Parathyroid adenoma (tissue), 2 donors: Measurements from ENCODE around the gene RASL12.
"Not testable (repeated sequence)": the region's sequence is repeated elsewhere in the genome, so short reads cannot be mapped to it uniquely, and the experiment has no call there.

Experiments
- H2AFZ ChIP-seq: fragments of 300-600 bp; sonication (generic); one replicate; pipeline ENCODE4 v1.7.0; 2017; ENCODE audit warnings: antibody characterized with exemption, mild to moderate bottlenecking
- H3K27ac ChIP-seq: fragments of 300-600 bp; sonication (generic); one replicate; pipeline ENCODE4 v1.7.0; 2017
- H3K27me3 ChIP-seq: fragments of 300-600 bp; sonication (generic); one replicate; pipeline ENCODE4 v1.7.0; 2017; ENCODE audit warnings: low read length; ENCODE audit not compliant: control insufficient read depth, insufficient read depth
- H3K36me3 ChIP-seq: fragments of 300-600 bp; sonication (generic); one replicate; pipeline ENCODE4 v1.7.0; 2017; ENCODE audit warnings: low read length; ENCODE audit not compliant: control insufficient read depth, insufficient read depth
- H3K4me1 ChIP-seq: fragments of 300-600 bp; sonication (generic); one replicate; pipeline ENCODE4 v1.7.0; 2017; ENCODE audit warnings: control low read depth
- H3K4me2 ChIP-seq: fragments of 300-600 bp; sonication (generic); one replicate; pipeline ENCODE4 v1.7.0; 2017; ENCODE audit warnings: low read length
- H3K4me3 ChIP-seq: fragments of 300-600 bp; sonication (generic); one replicate; pipeline ENCODE4 v1.7.0; 2017; ENCODE audit warnings: low read depth, low read length
- H3K79me2 ChIP-seq: fragments of 300-600 bp; sonication (generic); one replicate; pipeline ENCODE4 v1.7.0; 2017; ENCODE audit warnings: control low read depth
- H3K9ac ChIP-seq: fragments of 300-600 bp; sonication (generic); one replicate; pipeline ENCODE4 v1.7.0; 2017; ENCODE audit warnings: mild to moderate bottlenecking
- H3K9me3 ChIP-seq: fragments of 300-600 bp; sonication (generic); one replicate; pipeline ENCODE4 v1.7.0; 2017; ENCODE audit warnings: low read length; ENCODE audit not compliant: control insufficient read depth
- CTCF ChIP-seq: fragments of 300-600 bp; sonication (generic); IDR thresholded peaks from one replicate; pipeline ENCODE4 v1.7.0; 2017; ENCODE audit warnings: antibody characterized with exemption, mild to moderate bottlenecking
- donor health status: primary hyperparathyroidism.

The RASL12 gene

GRCh38 chr15:65076486-65077290, 8.9 kb upstream of the RASL12 start, which contains the start of gene KBTBD13:
Gene KBTBD13 (plus strand): TSS chr15:65076746. CDS start chr15:65076816, 70 bp downstream.
- Histone ChIP-seq H3K4me2 (no peak within 1 kb of the TSS), H3K4me1 (no peaks in the 10 kb centered on the region), H3K9me3 (no peaks in the 10 kb centered on the region), H3K4me3 (no peak within 1 kb of the TSS), H3K36me3 (no peaks in the 10 kb centered on the region), H3K27me3 (no peaks in the 10 kb centered on the region), H3K79me2 (no peaks in the 10 kb centered on the region), H2AFZ (no peak within 1 kb of the TSS), H3K27ac (no peak within 1 kb of the TSS), H3K9ac (no peak within 1 kb of the TSS)
- no peak for TF ChIP-seq CTCF

DNA sequence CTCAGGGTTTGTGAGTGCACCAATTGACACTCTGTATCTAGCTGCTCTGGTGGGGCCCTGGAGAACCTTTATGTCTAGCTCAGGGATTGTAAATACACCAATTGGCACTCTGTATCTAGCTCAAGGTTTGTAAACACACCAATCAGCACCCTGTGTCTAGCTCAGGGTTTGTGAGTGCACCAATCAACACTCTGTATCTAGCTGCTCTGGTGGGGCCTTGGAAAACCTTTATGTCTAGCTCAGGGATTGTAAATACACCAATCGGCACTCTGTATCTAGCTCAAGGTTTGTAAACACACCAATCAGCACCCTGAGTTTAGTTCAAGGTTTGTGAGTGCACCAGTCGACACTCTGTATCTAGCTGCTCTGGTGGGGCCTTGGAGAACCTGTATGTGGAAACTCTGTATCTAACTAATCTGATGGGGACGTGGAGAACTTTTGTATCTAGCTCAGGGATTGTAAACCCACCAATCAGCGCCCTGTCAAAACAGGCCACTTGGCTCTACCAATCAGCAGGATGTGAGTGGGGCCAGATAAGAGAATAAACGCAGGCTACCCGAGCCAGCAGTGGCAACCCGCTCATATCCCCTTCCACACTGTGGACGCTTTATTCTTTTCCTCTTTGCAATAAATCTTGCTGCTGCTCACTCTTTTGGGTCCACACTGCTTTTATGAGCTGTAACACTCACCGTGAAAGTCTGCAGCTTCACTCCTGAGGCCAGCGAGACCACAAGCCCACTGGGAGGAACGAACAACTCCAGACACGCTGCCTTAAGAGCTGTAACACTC, 8.0 kb upstream of the RASL12 start:
- H3K4me2 ChIP-seq, H3K36me3 ChIP-seq, H3K27ac ChIP-seq, H3K4me3 ChIP-seq, H3K79me2 ChIP-seq, H3K9me3 ChIP-seq, H2AFZ ChIP-seq, H3K9ac ChIP-seq, H3K4me1 ChIP-seq, H3K27me3 ChIP-seq: not testable (repeated sequence)

- H3K4me3 ChIP-seq, H3K4me1 ChIP-seq, H3K36me3 ChIP-seq, H3K9me3 ChIP-seq, H3K9ac ChIP-seq, H3K4me2 ChIP-seq, H3K27ac ChIP-seq, H3K79me2 ChIP-seq, H3K27me3 ChIP-seq, H2AFZ ChIP-seq: not testable (repeated sequence)
Measured at GRCh38 chr15:65074946-65075345, 7.2 kb upstream of the RASL12 start.

GRCh38 chr15:65072617-65073016, 4.8 kb upstream of the RASL12 start:
- no peak overlapping the region for H3K4me3 ChIP-seq
- H3K4me2 ChIP-seq: no peak overlapping the region
- H3K36me3 ChIP-seq: no peaks in the 10 kb centered on the region
- H3K27me3 ChIP-seq: no peaks in the 10 kb centered on the region
- no peaks in the 10 kb centered on the region for H3K9me3 ChIP-seq
- no peaks in the 10 kb centered on the region for H3K79me2 ChIP-seq
- no peak overlapping the region for H3K9ac ChIP-seq
- no peak overlapping the region for H2AFZ ChIP-seq
- H3K4me1 ChIP-seq: no peaks in the 10 kb centered on the region
- no peak overlapping the region for H3K27ac ChIP-seq
- TF ChIP-seq CTCF: no peak

- H3K9me3 ChIP-seq: no peaks in the 10 kb centered on the region
- TF ChIP-seq CTCF: no peak
- no peaks in the 10 kb centered on the region for H3K79me2 ChIP-seq
- H3K4me3 ChIP-seq: no peak overlapping the region
- H3K9ac ChIP-seq: no peak overlapping the region
- no peaks in the 10 kb centered on the region for H3K27me3 ChIP-seq
- no peaks in the 10 kb centered on the region for H3K4me1 ChIP-seq
- no peak overlapping the region for H2AFZ ChIP-seq
- H3K4me2 ChIP-seq: no peak overlapping the region
- H3K36me3 ChIP-seq: no peaks in the 10 kb centered on the region
- no peak overlapping the region for H3K27ac ChIP-seq
Measured at GRCh38 chr15:65072027-65072426, 4.2 kb upstream of the RASL12 start.
